Stimulated activated naive CD4-positive, alpha-beta T cell treated with Interleukin-2 at 50 U/mL for 16 hours (primary cell): ENCODE data around the gene USP17L26.
"Not testable (repeated sequence)": the region's sequence is repeated elsewhere in the genome, so short reads cannot be mapped to it uniquely, and the experiment has no call there.

Experiments used
- DNase-seq: peaks from one replicate; lab custom pipeline; 2025; lab: John Stamatoyannopoulos, UW

The USP17L26 gene, protein sequence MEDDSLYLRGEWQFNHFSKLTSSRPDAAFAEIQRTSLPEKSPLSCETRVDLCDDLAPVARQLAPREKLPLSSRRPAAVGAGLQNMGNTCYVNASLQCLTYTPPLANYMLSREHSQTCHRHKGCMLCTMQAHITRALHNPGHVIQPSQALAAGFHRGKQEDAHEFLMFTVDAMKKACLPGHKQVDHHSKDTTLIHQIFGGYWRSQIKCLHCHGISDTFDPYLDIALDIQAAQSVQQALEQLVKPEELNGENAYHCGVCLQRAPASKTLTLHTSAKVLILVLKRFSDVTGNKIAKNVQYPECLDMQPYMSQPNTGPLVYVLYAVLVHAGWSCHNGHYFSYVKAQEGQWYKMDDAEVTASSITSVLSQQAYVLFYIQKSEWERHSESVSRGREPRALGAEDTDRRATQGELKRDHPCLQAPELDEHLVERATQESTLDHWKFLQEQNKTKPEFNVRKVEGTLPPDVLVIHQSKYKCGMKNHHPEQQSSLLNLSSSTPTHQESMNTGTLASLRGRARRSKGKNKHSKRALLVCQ

DNA sequence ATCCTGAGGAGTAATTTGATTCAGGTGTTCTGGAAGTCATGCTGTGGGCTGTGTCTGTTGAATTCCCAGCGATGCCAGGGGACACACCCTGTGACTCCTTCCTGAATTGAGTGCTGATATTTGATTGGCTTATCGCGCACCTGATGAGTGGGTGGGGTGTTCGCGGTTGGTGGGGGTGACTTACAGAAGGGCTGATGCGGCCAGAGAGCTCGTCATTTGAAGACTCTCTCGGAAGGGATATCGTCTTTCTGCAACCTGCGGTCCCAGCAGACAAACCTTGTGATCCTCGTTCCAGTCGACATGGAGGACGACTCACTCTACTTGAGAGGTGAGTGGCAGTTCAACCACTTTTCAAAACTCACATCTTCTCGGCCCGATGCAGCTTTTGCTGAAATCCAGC, at the start of gene USP17L26:
TSS of gene USP17L26 (plus strand) at position 301 of the 400 bp plus-strand sequence. CDS start at position 301, 0 bp downstream.
- DNase-seq, result not testable (repeated sequence)

DNA sequence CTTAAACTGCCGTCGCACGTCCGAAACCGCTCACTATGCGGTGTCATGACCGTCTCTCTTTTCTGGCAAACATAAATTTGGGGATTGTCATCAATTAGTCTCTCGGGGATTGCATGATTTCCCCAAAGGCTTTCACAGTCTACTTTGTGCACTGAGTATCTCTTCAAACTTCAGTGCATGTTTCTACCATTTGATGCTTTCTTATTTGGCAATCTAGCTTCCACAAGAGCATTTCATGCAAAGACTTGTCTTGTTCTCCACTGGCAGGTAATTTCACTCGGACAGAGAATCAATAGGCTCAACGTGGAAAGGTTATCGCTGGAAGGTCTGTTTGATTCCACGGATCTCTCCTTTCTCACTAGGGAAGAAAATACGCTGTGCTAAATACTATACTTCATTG, 10.3 kb upstream of the USP17L26 start:
- DNase-seq, result not testable (repeated sequence)

DNA sequence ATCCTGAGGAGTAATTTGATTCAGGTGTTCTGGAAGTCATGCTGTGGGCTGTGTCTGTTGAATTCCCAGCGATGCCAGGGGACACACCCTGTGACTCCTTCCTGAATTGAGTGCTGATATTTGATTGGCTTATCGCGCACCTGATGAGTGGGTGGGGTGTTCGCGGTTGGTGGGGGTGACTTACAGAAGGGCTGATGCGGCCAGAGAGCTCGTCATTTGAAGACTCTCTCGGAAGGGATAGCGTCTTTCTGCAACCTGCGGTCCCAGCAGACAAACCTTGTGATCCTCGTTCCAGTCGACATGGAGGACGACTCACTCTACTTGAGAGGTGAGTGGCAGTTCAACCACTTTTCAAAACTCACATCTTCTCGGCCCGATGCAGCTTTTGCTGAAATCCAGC, 9.6 kb upstream of the USP17L26 start, which contains the start of gene USP17L24:
TSS of gene USP17L24 (plus strand) at position 301 of the 400 bp plus-strand sequence. CDS start at position 301, 0 bp downstream.
- not testable (repeated sequence) for DNase-seq

DNA sequence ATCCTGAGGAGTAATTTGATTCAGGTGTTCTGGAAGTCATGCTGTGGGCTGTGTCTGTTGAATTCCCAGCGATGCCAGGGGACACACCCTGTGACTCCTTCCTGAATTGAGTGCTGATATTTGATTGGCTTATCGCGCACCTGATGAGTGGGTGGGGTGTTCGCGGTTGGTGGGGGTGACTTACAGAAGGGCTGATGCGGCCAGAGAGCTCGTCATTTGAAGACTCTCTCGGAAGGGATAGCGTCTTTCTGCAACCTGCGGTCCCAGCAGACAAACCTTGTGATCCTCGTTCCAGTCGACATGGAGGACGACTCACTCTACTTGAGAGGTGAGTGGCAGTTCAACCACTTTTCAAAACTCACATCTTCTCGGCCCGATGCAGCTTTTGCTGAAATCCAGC, 4.8 kb upstream of the USP17L26 start, which contains the start of gene USP17L25:
TSS of gene USP17L25 (plus strand) at position 301 of the 400 bp plus-strand sequence. CDS start at position 301, 0 bp downstream.
- DNase-seq, result not testable (repeated sequence)

DNA sequence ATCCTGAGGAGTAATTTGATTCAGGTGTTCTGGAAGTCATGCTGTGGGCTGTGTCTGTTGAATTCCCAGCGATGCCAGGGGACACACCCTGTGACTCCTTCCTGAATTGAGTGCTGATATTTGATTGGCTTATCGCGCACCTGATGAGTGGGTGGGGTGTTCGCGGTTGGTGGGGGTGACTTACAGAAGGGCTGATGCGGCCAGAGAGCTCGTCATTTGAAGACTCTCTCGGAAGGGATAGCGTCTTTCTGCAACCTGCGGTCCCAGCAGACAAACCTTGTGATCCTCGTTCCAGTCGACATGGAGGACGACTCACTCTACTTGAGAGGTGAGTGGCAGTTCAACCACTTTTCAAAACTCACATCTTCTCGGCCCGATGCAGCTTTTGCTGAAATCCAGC, 4.6 kb downstream of the USP17L26 start, which contains the start of gene USP17L5:
TSS of gene USP17L5 (plus strand) at position 301 of the 400 bp plus-strand sequence. CDS start at position 301, 0 bp downstream.
- not testable (repeated sequence) for DNase-seq

DNA sequence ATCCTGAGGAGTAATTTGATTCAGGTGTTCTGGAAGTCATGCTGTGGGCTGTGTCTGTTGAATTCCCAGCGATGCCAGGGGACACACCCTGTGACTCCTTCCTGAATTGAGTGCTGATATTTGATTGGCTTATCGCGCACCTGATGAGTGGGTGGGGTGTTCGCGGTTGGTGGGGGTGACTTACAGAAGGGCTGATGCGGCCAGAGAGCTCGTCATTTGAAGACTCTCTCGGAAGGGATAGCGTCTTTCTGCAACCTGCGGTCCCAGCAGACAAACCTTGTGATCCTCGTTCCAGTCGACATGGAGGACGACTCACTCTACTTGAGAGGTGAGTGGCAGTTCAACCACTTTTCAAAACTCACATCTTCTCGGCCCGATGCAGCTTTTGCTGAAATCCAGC, 9.4 kb downstream of the USP17L26 start, which contains the start of gene USP17L27:
TSS of gene USP17L27 (plus strand) at position 301 of the 400 bp plus-strand sequence. CDS start at position 301, 0 bp downstream.
- DNase-seq, result not testable (repeated sequence)

DNA sequence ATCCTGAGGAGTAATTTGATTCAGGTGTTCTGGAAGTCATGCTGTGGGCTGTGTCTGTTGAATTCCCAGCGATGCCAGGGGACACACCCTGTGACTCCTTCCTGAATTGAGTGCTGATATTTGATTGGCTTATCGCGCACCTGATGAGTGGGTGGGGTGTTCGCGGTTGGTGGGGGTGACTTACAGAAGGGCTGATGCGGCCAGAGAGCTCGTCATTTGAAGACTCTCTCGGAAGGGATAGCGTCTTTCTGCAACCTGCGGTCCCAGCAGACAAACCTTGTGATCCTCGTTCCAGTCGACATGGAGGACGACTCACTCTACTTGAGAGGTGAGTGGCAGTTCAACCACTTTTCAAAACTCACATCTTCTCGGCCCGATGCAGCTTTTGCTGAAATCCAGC, 14.1 kb downstream of the USP17L26 start, which contains the start of gene USP17L28:
TSS of gene USP17L28 (plus strand) at position 301 of the 400 bp plus-strand sequence. CDS start at position 301, 0 bp downstream.
- not testable (repeated sequence) for DNase-seq

DNA sequence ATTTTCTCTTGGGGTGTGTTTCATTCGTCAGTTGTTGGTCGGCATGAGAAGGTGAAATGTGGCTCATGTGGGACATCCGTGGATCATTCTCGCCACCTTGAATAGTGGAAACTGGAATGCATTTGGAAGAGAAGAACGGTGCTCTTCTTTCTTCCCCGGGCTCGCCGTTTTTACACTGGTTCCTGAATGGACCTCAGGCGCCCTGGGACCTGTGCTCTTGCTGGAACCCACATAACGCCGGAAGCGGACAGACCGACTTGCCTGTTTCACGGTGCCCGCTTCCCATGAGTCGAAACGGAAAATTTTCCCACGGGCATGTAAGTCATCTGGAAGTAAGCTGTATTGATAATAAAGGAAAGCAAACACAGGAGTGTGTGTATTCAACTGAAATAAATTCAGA, 16.4 kb downstream of the USP17L26 start:
- not testable (repeated sequence) for DNase-seq

DNA sequence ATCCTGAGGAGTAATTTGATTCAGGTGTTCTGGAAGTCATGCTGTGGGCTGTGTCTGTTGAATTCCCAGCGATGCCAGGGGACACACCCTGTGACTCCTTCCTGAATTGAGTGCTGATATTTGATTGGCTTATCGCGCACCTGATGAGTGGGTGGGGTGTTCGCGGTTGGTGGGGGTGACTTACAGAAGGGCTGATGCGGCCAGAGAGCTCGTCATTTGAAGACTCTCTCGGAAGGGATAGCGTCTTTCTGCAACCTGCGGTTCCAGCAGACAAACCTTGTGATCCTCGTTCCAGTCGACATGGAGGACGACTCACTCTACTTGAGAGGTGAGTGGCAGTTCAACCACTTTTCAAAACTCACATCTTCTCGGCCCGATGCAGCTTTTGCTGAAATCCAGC, 18.9 kb downstream of the USP17L26 start, which contains the start of gene USP17L29:
TSS of gene USP17L29 (plus strand) at position 301 of the 400 bp plus-strand sequence. CDS start at position 301, 0 bp downstream.
- not testable (repeated sequence) for DNase-seq

DNA sequence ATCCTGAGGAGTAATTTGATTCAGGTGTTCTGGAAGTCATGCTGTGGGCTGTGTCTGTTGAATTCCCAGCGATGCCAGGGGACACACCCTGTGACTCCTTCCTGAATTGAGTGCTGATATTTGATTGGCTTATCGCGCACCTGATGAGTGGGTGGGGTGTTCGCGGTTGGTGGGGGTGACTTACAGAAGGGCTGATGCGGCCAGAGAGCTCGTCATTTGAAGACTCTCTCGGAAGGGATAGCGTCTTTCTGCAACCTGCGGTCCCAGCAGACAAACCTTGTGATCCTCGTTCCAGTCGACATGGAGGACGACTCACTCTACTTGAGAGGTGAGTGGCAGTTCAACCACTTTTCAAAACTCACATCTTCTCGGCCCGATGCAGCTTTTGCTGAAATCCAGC, 28.4 kb downstream of the USP17L26 start, which contains the start of gene USP17L30:
TSS of gene USP17L30 (plus strand) at position 301 of the 400 bp plus-strand sequence. CDS start at position 301, 0 bp downstream.
- DNase-seq, result not testable (repeated sequence)

DNA sequence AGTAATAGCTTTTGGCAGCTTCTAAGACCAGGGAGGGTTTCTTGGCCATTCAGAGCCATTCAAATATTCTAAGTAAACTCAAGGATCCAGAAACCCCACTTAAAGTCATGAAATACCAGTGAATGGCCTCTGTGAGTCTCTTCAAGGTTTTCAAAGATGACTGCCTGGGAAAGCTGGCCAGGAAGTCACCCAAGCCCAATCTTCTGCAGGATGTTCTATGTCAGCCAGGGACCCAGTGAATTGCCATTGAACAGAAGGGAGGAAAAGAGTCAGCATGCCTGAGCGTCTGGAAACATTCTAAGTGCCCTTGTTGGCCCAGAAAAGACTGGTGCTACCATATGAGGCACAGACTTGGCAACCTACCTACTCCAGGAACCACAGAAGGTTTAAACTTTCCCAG, 45.4 kb downstream of the USP17L26 start:
- not testable (repeated sequence) for DNase-seq

DNA sequence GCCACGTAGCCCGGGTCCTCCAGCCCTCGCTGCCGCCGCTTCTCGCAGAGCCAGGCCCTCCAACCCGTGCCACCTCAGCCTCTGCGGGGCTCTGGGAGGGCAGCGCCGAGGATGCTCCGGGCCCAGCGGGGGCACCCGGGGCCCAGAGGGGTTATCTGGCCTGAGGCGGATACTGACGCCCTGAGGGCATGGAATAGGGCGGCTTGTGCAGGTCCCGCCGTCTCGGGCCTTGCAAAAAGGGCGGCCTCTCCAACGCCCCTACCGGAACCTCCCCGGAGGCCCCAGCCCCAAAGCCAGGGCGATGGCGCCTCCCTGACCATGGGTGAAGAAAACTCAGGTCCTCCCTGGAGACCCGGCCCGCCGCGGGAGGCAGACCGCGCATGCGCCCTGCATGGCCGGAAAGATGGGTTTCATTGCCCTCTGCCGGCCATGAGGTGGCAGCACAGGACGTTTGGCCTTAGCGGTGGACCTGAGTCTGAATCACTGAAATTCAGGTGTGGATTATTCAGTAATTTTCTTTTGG, 46.6 kb downstream of the USP17L26 start:
- DNase-seq, result peak; percentile 52

DNA sequence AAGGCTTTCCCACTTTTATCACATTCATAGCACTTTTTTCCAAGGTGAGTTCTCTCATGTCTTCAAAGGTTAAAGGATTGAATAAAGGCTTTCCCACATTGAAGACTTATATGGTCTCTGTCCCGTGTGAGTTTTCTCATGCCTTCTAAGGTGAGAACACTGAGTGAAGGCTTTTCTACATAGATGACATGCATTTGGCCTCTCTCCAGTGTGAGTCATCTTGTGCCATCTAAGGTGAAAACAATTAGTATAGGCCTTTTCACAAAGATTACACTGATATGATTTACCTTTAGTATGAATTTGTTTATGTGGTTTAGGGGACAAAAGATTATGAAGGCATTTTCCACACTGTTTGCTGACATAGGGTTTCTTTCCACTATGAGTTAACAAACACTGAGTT, 49.7 kb downstream of the USP17L26 start:
- no peak for DNase-seq
